Naive thymus-derived CD4-positive, alpha-beta T cell (primary cell): Measurements from ENCODE around the gene EPHA7. TPM values are rescaled to one million over a fixed set of nuclear protein-coding genes. Genes with fewer than 3 reads are reported as not detected.

Experiments
- ATAC-seq: fragments of 150-1000 bp; cut with Tn5 transposase; 2 replicates; pipeline ENCODE4 v1.10.0; 2021; ENCODE audit warnings: mild to moderate bottlenecking, moderate library complexity
- CTCF ChIA-PET: fragments of 350-600 bp; sonication (Branson Sonifier 250); formaldehyde crosslinking; loops from one replicate; lab custom pipeline; 2021; ENCODE audit warnings: antibody characterized with exemption; lab: Charles Lee
- POLR2A ChIA-PET: fragments of 350-600 bp; sonication (Branson Sonifier 250); formaldehyde crosslinking; loops from one replicate; lab custom pipeline; 2021; ENCODE audit warnings: antibody characterized with exemption, inconsistent platforms; lab: Charles Lee
- DNase-seq, 9 donors: peaks; one replicate each; pipeline versions ENCODE4 v3.0.0 to v3.0.0-alpha.2; 2020 to 2022; ENCODE audit warnings: mixed read lengths in 1 of 9
- H3K27ac ChIP-seq: one replicate; pipeline ENCODE4 v1.7.0; 2013; ENCODE audit warnings: mild to moderate bottlenecking, low read depth, low read length, moderate library complexity
- H3K27me3 ChIP-seq, 2 donors: one replicate each; pipeline ENCODE4 v1.7.0; 2013; ENCODE audit warnings: low read length in 2 of 2, mild to moderate bottlenecking in 2 of 2, moderate library complexity in 2 of 2; ENCODE audit not compliant: control insufficient read depth in 2 of 2, insufficient read depth in 2 of 2
- H3K36me3 ChIP-seq, 3 experiments: 1 replicate in 2 of 3; 2 replicates in 1 of 3; pipeline ENCODE4 v1.7.0; 2013; ENCODE audit warnings: low read length in 3 of 3, mild to moderate bottlenecking in 3 of 3, moderate library complexity in 1 of 3; ENCODE audit not compliant: insufficient read depth in 3 of 3, control insufficient read depth in 2 of 3
- H3K4me1 ChIP-seq, 2 donors: one replicate each; pipeline ENCODE4 v1.7.0; 2013; ENCODE audit warnings: low read length in 2 of 2, mild to moderate bottlenecking in 2 of 2, moderate library complexity in 1 of 2; ENCODE audit not compliant: control insufficient read depth in 2 of 2, insufficient read depth in 2 of 2
- H3K4me3 ChIP-seq: 2 replicates; pipeline ENCODE4 v1.7.0; 2013; ENCODE audit warnings: mild to moderate bottlenecking, low read length
- H3K9me3 ChIP-seq, 3 experiments: 1 replicate in 2 of 3; 2 replicates in 1 of 3; pipeline ENCODE4 v1.7.0; 2013; ENCODE audit warnings: low read length in 3 of 3; ENCODE audit not compliant: control insufficient read depth in 2 of 3
- H3K27ac Mint-ChIP-seq, 9 donors: one replicate each; pipeline ENCODE4 v1.8.0; 2020 to 2022; ENCODE audit warnings: mixed read lengths in 9 of 9, mild to moderate bottlenecking in 8 of 9, moderate library complexity in 5 of 9, inconsistent platforms in 2 of 9
- H3K27me3 Mint-ChIP-seq, 5 donors: one replicate each; pipeline ENCODE4 v1.8.0; 2021 to 2022; ENCODE audit warnings: mixed read lengths in 5 of 5, mild to moderate bottlenecking in 1 of 5
- H3K36me3 Mint-ChIP-seq, 5 donors: one replicate each; pipeline ENCODE4 v1.8.0; 2020 to 2022; ENCODE audit warnings: mixed read lengths in 5 of 5, mild to moderate bottlenecking in 3 of 5, inconsistent platforms in 1 of 5
- H3K4me1 Mint-ChIP-seq, 7 donors: one replicate each; pipeline ENCODE4 v1.8.0; 2020 to 2022; ENCODE audit warnings: mixed read lengths in 7 of 7, mild to moderate bottlenecking in 3 of 7, inconsistent platforms in 1 of 7
- H3K4me3 Mint-ChIP-seq, 10 donors: one replicate each; pipeline ENCODE4 v1.8.0; 2020 to 2022; ENCODE audit warnings: mild to moderate bottlenecking in 10 of 10, mixed read lengths in 10 of 10, moderate library complexity in 6 of 10, inconsistent platforms in 2 of 10
- H3K9me3 Mint-ChIP-seq, 11 donors: one replicate each; pipeline ENCODE4 v1.8.0; 2020 to 2022; ENCODE audit warnings: mixed read lengths in 11 of 11, mild to moderate bottlenecking in 4 of 11, inconsistent platforms in 1 of 11, moderate library complexity in 1 of 11
- intact Hi-C, 2 donors: fragments of 100-400 bp; cut with micrococcal nuclease; formaldehyde crosslinking; loops; one replicate each; pipeline ENCODE4 v1.15.1; 2023
- polyA plus RNA-seq, 2 donors: library from polyadenylated mRNA; unstranded; fragments of 300-500 nt; fragmentation: Illumina TruSeq; gene quantifications; one replicate each; pipeline ENCODE4 v1.2.3, GENCODE V29; 2021
- total RNA-seq, 6 experiments: library from RNA in 5 of 6; stranded (reverse) in 5 of 6; gene quantifications; 1 replicate in 5 of 6; 2 replicates in 1 of 6; pipeline ENCODE4 v1.2.3 and lab custom pipeline; 2021 to 2026

EPHA7 gene
- total and polyA plus RNA-seq, 7 experiments from 2014 or later = not detected

- CTCF ChIA-PET = no interaction called here
- no peaks in the 10 kb centered on the region for H3K4me1 Mint-ChIP-seq
Observed at GRCh38 chr6:93272896-93273295, 146.5 kb downstream of the EPHA7 start.

GRCh38 chr6:93272211-93272610, 147.1 kb downstream of the EPHA7 start:
- no peak overlapping the region for H3K27ac Mint-ChIP-seq
- CTCF ChIA-PET = no interaction called here
- intact Hi-C loops = no loop called here

More at GRCh38 chr6:93272896-93273295, 146.5 kb downstream of the EPHA7 start:
- Histone ChIP-seq H3K36me3 (no peaks in the 10 kb centered on the region), H3K9me3 (no peaks in the 10 kb centered on the region), H3K27me3 (no peaks in the 10 kb centered on the region), H3K27ac (no peak overlapping the region), H3K4me1 (no peaks in the 10 kb centered on the region), H3K4me3 (no peak overlapping the region)
- no peaks in the 10 kb centered on the region for H3K27me3 Mint-ChIP-seq
- ATAC-seq (no peak), DNase-seq (no peak)
- no peak overlapping the region for H3K27ac Mint-ChIP-seq
- H3K36me3 Mint-ChIP-seq = no peaks in the 10 kb centered on the region
- H3K4me3 Mint-ChIP-seq = no peak overlapping the region
- H3K9me3 Mint-ChIP-seq = peaks cover 0 to 13% (median 0%) of the 10 kb centered on the region in 11 donors
- intact Hi-C loops = no loop called here
- POLR2A ChIA-PET = no interaction called here

GRCh38 chr6:93266116-93266817, 153.1 kb downstream of the EPHA7 start:
- H3K36me3 ChIP-seq = no peaks in the 10 kb centered on the region
- intact Hi-C loops = no loop called here
- Mint-ChIP-seq H3K27me3 (no peaks in the 10 kb centered on the region), H3K27ac (no peak overlapping the region), H3K4me1 (no peaks in the 10 kb centered on the region), H3K4me3 (no peak overlapping the region), H3K36me3 (no peaks in the 10 kb centered on the region), H3K9me3 (no peaks in the 10 kb centered on the region)
- H3K4me1 ChIP-seq = no peaks in the 10 kb centered on the region
- no peaks in the 10 kb centered on the region for H3K9me3 ChIP-seq
- H3K27me3 ChIP-seq = no peaks in the 10 kb centered on the region
- no peak overlapping the region for H3K27ac ChIP-seq
- CTCF ChIA-PET = no interaction called here
- ATAC-seq = no peak
- no peak for DNase-seq
- POLR2A ChIA-PET = no interaction called here
- no peak overlapping the region for H3K4me3 ChIP-seq

More at GRCh38 chr6:93272211-93272610, 147.1 kb downstream of the EPHA7 start:
- DNase-seq (no peak), ATAC-seq (no peak)
- Histone ChIP-seq H3K27me3 (no peaks in the 10 kb centered on the region), H3K9me3 (no peaks in the 10 kb centered on the region), H3K27ac (no peak overlapping the region), H3K36me3 (no peaks in the 10 kb centered on the region), H3K4me3 (no peak overlapping the region), H3K4me1 (no peaks in the 10 kb centered on the region)
- H3K27me3 Mint-ChIP-seq = no peaks in the 10 kb centered on the region
- no peaks in the 10 kb centered on the region for H3K36me3 Mint-ChIP-seq
- H3K9me3 Mint-ChIP-seq = peaks cover 0 to 11% (median 0%) of the 10 kb centered on the region in 11 donors
- POLR2A ChIA-PET = no interaction called here
- H3K4me1 Mint-ChIP-seq = no peaks in the 10 kb centered on the region
- H3K4me3 Mint-ChIP-seq = no peak overlapping the region

GRCh38 chr6:93260881-93261280, 158.5 kb downstream of the EPHA7 start:
- H3K9me3 ChIP-seq = no peaks in the 10 kb centered on the region
- H3K9me3 Mint-ChIP-seq = peaks cover 0 to 4% (median 0%) of the 10 kb centered on the region in 11 donors
- ATAC-seq = no peak
- H3K36me3 ChIP-seq = no peaks in the 10 kb centered on the region
- no peaks in the 10 kb centered on the region for H3K4me1 ChIP-seq
- no peak overlapping the region for H3K4me3 ChIP-seq
- no peaks in the 10 kb centered on the region for H3K27me3 ChIP-seq
- POLR2A ChIA-PET = no interaction called here
- DNase-seq = no peak
- no peak overlapping the region for H3K4me3 Mint-ChIP-seq
- no peaks in the 10 kb centered on the region for H3K4me1 Mint-ChIP-seq
- H3K27ac ChIP-seq = no peak overlapping the region
- H3K27me3 Mint-ChIP-seq = no peaks in the 10 kb centered on the region
- intact Hi-C loops = no loop called here
- no peak overlapping the region for H3K27ac Mint-ChIP-seq
- CTCF ChIA-PET = no interaction called here
- peaks cover 0 to 4% (median 0%) of the 10 kb centered on the region in 5 donors for H3K36me3 Mint-ChIP-seq

GRCh38 chr6:93259332-93259731, 160.0 kb downstream of the EPHA7 start:
- no peak for DNase-seq
- Mint-ChIP-seq H3K4me1 (no peaks in the 10 kb centered on the region), H3K27ac (no peak overlapping the region), H3K36me3 (peaks cover 0 to 4% (median 0%) of the 10 kb centered on the region in 5 donors), H3K9me3 (peaks cover 0 to 4% (median 2%) of the 10 kb centered on the region in 11 donors), H3K4me3 (no peak overlapping the region), H3K27me3 (no peaks in the 10 kb centered on the region)
- no peak for ATAC-seq
- Histone ChIP-seq H3K4me3 (no peak overlapping the region), H3K9me3 (no peaks in the 10 kb centered on the region), H3K27ac (no peak overlapping the region), H3K27me3 (no peaks in the 10 kb centered on the region), H3K4me1 (no peaks in the 10 kb centered on the region), H3K36me3 (no peaks in the 10 kb centered on the region)
- ChIA-PET CTCF (no interaction called here), POLR2A (no interaction called here)
- intact Hi-C loops = no loop called here

- DNase-seq = no peak
- no peak overlapping the region for H3K27ac ChIP-seq
- no peak overlapping the region for H3K4me3 ChIP-seq
- Mint-ChIP-seq H3K4me1 (no peaks in the 10 kb centered on the region), H3K36me3 (no peaks in the 10 kb centered on the region), H3K4me3 (no peak overlapping the region), H3K27ac (no peak overlapping the region), H3K27me3 (no peaks in the 10 kb centered on the region), H3K9me3 (peaks cover 0 to 7% (median 0%) of the 10 kb centered on the region in 11 donors)
- CTCF ChIA-PET = no interaction called here
- H3K4me1 ChIP-seq = no peaks in the 10 kb centered on the region
- intact Hi-C loops = no loop called here
- no peaks in the 10 kb centered on the region for H3K36me3 ChIP-seq
- H3K9me3 ChIP-seq = no peaks in the 10 kb centered on the region
- POLR2A ChIA-PET = no interaction called here
- H3K27me3 ChIP-seq = no peaks in the 10 kb centered on the region
- ATAC-seq = no peak
Observed at GRCh38 chr6:93252930-93253329, 166.4 kb downstream of the EPHA7 start.

GRCh38 chr6:93248631-93249030, 170.7 kb downstream of the EPHA7 start:
- H3K4me1 Mint-ChIP-seq = no peaks in the 10 kb centered on the region
- POLR2A ChIA-PET = no interaction called here
- H3K27me3 Mint-ChIP-seq = no peaks in the 10 kb centered on the region
- peaks cover 0 to 7% (median 0%) of the 10 kb centered on the region in 11 donors for H3K9me3 Mint-ChIP-seq
- peak overlapping the region in 1 of 9 donors; percentile 2 for H3K27ac Mint-ChIP-seq
- Histone ChIP-seq H3K9me3 (no peaks in the 10 kb centered on the region), H3K36me3 (no peaks in the 10 kb centered on the region), H3K27ac (no peak overlapping the region), H3K27me3 (no peaks in the 10 kb centered on the region), H3K4me1 (no peaks in the 10 kb centered on the region), H3K4me3 (no peak overlapping the region)
- intact Hi-C loops = no loop called here
- H3K4me3 Mint-ChIP-seq = no peak overlapping the region
- no peaks in the 10 kb centered on the region for H3K36me3 Mint-ChIP-seq
- DNase-seq (no peak), ATAC-seq (no peak)
- CTCF ChIA-PET = no interaction called here
